ENCODE data around the gene CYB561D1.
A peak's percentile ranks its signal among the peaks of the same experiment; 100 is the strongest.

Gene CYB561D1

GRCh38 chr1:109499081-109499480, 5.2 kb downstream of the CYB561D1 start:
- TF ChIP-seq, protein P1, sequence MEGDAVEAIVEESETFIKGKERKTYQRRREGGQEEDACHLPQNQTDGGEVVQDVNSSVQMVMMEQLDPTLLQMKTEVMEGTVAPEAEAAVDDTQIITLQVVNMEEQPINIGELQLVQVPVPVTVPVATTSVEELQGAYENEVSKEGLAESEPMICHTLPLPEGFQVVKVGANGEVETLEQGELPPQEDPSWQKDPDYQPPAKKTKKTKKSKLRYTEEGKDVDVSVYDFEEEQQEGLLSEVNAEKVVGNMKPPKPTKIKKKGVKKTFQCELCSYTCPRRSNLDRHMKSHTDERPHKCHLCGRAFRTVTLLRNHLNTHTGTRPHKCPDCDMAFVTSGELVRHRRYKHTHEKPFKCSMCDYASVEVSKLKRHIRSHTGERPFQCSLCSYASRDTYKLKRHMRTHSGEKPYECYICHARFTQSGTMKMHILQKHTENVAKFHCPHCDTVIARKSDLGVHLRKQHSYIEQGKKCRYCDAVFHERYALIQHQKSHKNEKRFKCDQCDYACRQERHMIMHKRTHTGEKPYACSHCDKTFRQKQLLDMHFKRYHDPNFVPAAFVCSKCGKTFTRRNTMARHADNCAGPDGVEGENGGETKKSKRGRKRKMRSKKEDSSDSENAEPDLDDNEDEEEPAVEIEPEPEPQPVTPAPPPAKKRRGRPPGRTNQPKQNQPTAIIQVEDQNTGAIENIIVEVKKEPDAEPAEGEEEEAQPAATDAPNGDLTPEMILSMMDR (IDR thresholded peaks at IDR 0.05; ENCODE audit: insufficient read depth, low read length, poor library complexity, severe bottlenecking), result no peak
- H3K36me3 ChIP-seq (ENCODE audit: control insufficient read depth, insufficient read depth, low read length), result peaks cover 21% of the 10 kb centered on the region
- H3K4me3 ChIP-seq (replicated peaks; ENCODE audit: low read depth, low read length), result no peak overlapping the region
- H3K27me3 ChIP-seq (replicated peaks; ENCODE audit: control insufficient read depth, insufficient read depth, low read length), result no peaks in the 10 kb centered on the region
- DNase-seq (ENCODE audit: extremely low read depth, insufficient read length), result no peak

DNA sequence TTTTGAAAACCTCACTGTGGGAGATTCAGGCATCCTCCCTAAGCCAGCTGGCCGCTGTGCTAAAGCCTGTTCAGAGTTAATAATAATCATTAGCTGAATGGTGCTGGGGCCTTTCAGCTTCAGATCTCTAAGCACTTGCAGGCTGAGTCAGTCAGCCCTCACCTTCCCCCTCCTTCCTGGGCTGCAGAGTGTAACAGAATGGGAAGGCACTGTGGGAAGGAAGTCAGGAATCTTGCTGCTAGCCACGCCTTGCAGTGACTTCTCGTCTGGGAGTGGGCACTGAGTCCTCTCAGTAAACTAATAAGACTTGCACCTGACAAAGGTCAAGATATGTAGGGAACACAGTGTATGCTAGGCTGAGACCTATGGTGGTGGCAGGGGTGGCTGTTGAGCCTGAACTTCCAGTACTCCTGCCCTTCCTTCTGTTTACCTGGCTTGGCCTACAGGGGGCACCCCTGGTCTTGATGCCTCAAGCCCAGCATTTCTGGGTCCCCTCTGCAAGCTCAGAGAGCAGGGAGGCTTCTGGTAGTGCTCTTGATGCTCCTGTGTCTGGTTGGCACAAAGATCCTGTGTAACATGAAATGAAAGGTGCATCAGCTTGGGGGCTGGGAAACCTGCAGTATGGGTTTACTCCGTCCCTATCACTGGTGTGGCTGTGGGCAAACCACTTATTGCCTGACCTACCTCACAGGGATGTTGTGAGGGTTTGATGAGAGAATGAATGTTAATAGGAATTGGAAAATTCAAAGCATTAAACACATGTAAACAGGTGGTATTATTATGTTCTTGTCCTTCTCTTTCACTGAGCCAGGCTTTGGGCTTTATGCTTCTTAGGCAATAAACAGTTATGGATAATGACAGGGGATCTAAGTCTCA, 6.0 kb downstream of the CYB561D1 start:
- DNase-seq (ENCODE audit: extremely low read depth, insufficient read length), result no peak
- peaks cover 21% of the 10 kb centered on the region for H3K36me3 ChIP-seq (ENCODE audit: control insufficient read depth, insufficient read depth, low read length)
- TF ChIP-seq, protein P1 (IDR thresholded peaks at IDR 0.05; ENCODE audit: insufficient read depth, low read length, poor library complexity, severe bottlenecking), result peak; percentile 65
- H3K27me3 ChIP-seq (replicated peaks; ENCODE audit: control insufficient read depth, insufficient read depth, low read length), result no peaks in the 10 kb centered on the region
- no peak overlapping the region for H3K4me3 ChIP-seq (replicated peaks; ENCODE audit: low read depth, low read length)

GRCh38 chr1:109500941-109501381, 7.1 kb downstream of the CYB561D1 start:
- Histone ChIP-seq H3K36me3 (ENCODE audit: control insufficient read depth, insufficient read depth, low read length) (peaks cover 16% of the 10 kb centered on the region), H3K27me3 (replicated peaks; ENCODE audit: control insufficient read depth, insufficient read depth, low read length) (no peaks in the 10 kb centered on the region), H3K4me3 (replicated peaks; ENCODE audit: low read depth, low read length) (no peak overlapping the region)
- TF ChIP-seq, protein P1 (IDR thresholded peaks at IDR 0.05; ENCODE audit: insufficient read depth, low read length, poor library complexity, severe bottlenecking), result no peak
- DNase-seq (ENCODE audit: extremely low read depth, insufficient read length), result no peak

DNA sequence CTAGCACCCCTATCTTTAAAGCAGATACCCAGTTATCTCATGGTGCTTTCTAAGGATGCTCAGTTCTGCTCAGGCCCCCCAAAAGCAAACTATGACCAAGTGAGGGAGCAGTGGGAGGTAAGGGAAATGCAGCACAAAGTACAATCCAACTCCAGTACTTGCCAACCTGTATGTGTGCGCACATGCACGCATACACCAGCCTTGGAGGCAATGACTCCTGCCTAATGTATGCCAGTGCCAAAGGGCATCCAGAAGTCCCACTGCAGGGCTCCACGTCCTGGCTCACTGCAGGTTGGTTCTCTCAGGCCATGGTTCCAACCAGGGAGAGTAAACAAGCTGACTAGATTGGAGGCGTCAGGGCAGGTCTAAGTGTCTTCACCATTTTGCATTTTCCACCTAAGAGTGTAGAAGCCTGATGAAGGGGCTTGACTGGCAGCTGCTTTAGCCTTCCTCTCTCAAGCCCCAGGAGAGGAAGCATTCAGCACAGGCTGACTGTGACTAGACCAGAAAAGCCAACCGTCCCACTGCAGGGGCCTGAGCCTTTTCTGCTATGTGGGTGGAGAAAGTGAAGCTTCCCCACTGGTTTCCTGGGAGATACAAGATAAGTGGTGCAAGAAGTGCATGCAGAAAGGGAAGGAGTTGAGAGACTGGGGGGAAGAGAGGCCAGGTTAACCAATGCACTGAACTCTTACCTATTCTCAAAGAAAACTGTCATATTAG, 7.9 kb downstream of the CYB561D1 start:
- no peak for DNase-seq (ENCODE audit: extremely low read depth, insufficient read length)
- H3K4me3 ChIP-seq (replicated peaks; ENCODE audit: low read depth, low read length), result no peak overlapping the region
- peaks cover 12% of the 10 kb centered on the region for H3K36me3 ChIP-seq (ENCODE audit: control insufficient read depth, insufficient read depth, low read length)
- TF ChIP-seq, protein P1 (IDR thresholded peaks at IDR 0.05; ENCODE audit: insufficient read depth, low read length, poor library complexity, severe bottlenecking), result no peak
- H3K27me3 ChIP-seq (replicated peaks; ENCODE audit: control insufficient read depth, insufficient read depth, low read length), result no peaks in the 10 kb centered on the region

GRCh38 chr1:109502364-109502851, 8.5 kb downstream of the CYB561D1 start:
- H3K4me3 ChIP-seq (replicated peaks; ENCODE audit: low read depth, low read length), result no peak overlapping the region
- DNase-seq (ENCODE audit: extremely low read depth, insufficient read length), result no peak
- TF ChIP-seq, protein P1 (IDR thresholded peaks at IDR 0.05; ENCODE audit: insufficient read depth, low read length, poor library complexity, severe bottlenecking), result no peak

More at GRCh38 chr1:109502364-109502851, 8.5 kb downstream of the CYB561D1 start:
- H3K27me3 ChIP-seq (replicated peaks; ENCODE audit: control insufficient read depth, insufficient read depth, low read length), result no peaks in the 10 kb centered on the region
- peaks cover 7% of the 10 kb centered on the region for H3K36me3 ChIP-seq (ENCODE audit: control insufficient read depth, insufficient read depth, low read length)
